VCaP (cell line): ENCODE measurements around the gene TPPP2.

Experiments
- H3K27ac ChIP-seq: fragments of 450-650 bp; 2 replicates; pipeline ENCODE4 v1.5.1; 2017
- CTCF ChIP-seq: fragments of 450-650 bp; conservative IDR thresholded peaks from 2 replicates; pipeline ENCODE4 v1.5.1; 2017; ENCODE audit warnings: mild to moderate bottlenecking, moderate library complexity

TPPP2 gene

GRCh38 chr14:21070610-21071224 is 40.7 kb downstream of the TPPP2 start:
- no peak for TF ChIP-seq CTCF
- H3K27ac ChIP-seq: peak overlapping the region; percentile 42; the same call in 1 of the 2 replicates

- H3K27ac ChIP-seq: peak overlapping the region; percentile 42; the same call in 1 of the 2 replicates
These were observed 41.4 kb downstream of the TPPP2 start for GRCh38 chr14:21071225-21072030.

GRCh38 chr14:21072031-21072473 is 42.0 kb downstream of the TPPP2 start:
- H3K27ac ChIP-seq: no peak overlapping the region
- TF ChIP-seq CTCF: no peak

More at GRCh38 chr14:21071225-21072030, 41.4 kb downstream of the TPPP2 start:
- no peak for TF ChIP-seq CTCF

GRCh38 chr14:21072781-21073339 is 42.8 kb downstream of the TPPP2 start:
- H3K27ac ChIP-seq: no peak overlapping the region
- TF ChIP-seq CTCF: no peak

GRCh38 chr14:21073921-21074320 is 43.9 kb downstream of the TPPP2 start:
- H3K27ac ChIP-seq: no peak overlapping the region

GRCh38 chr14:21074398-21075272 is 44.6 kb downstream of the TPPP2 start:
- H3K27ac ChIP-seq: no peak overlapping the region
- no peak for TF ChIP-seq CTCF

More at GRCh38 chr14:21073921-21074320, 43.9 kb downstream of the TPPP2 start:
- no peak for TF ChIP-seq CTCF
